Measurements from ENCODE around the gene CNNM2.

Gene CNNM2

GRCh38 chr10:103077491-103078308, 159.6 kb downstream of the CNNM2 start:
- DNase-seq, result no peak

- DNase-seq, result no peak
These were observed 160.2 kb downstream of the CNNM2 start for GRCh38 chr10:103078309-103078615.

- no peak for DNase-seq
These were observed 160.6 kb downstream of the CNNM2 start for GRCh38 chr10:103078676-103079075.

- no peak for DNase-seq
These were observed 161.0 kb downstream of the CNNM2 start for GRCh38 chr10:103079100-103079499.

- no peak for DNase-seq
These were observed 161.9 kb downstream of the CNNM2 start for GRCh38 chr10:103079946-103080345.

- DNase-seq, result no peak
These were observed 162.9 kb downstream of the CNNM2 start for GRCh38 chr10:103080891-103081581.

GRCh38 chr10:103082683-103083082, 164.6 kb downstream of the CNNM2 start:
- DNase-seq, result no peak

GRCh38 chr10:103083266-103083976, 165.3 kb downstream of the CNNM2 start:
- no peak for DNase-seq

GRCh38 chr10:103083977-103084320, 165.9 kb downstream of the CNNM2 start:
- no peak for DNase-seq

GRCh38 chr10:103086261-103086660, 168.2 kb downstream of the CNNM2 start:
- DNase-seq, result no peak

GRCh38 chr10:103086799-103087198, 168.7 kb downstream of the CNNM2 start:
- DNase-seq, result no peak

- DNase-seq, result no peak
These were observed 171.4 kb downstream of the CNNM2 start for GRCh38 chr10:103089493-103089892.

GRCh38 chr10:103090911-103091310, 172.8 kb downstream of the CNNM2 start:
- no peak for DNase-seq

GRCh38 chr10:103095005-103095404, 176.9 kb downstream of the CNNM2 start:
- no peak for DNase-seq

- DNase-seq, result no peak
These were observed 178.0 kb downstream of the CNNM2 start for GRCh38 chr10:103096130-103096529.

- DNase-seq, result no peak
These were observed 180.1 kb downstream of the CNNM2 start for GRCh38 chr10:103098240-103098639.

GRCh38 chr10:103100620-103101019, 182.5 kb downstream of the CNNM2 start:
- DNase-seq, result no peak

GRCh38 chr10:103102195-103102594, 184.1 kb downstream of the CNNM2 start:
- DNase-seq, result no peak

- no peak for DNase-seq
These were observed 185.9 kb downstream of the CNNM2 start for GRCh38 chr10:103103989-103104388.

GRCh38 chr10:103104721-103105120, 186.6 kb downstream of the CNNM2 start:
- DNase-seq, result no peak

GRCh38 chr10:103105462-103105861, 187.4 kb downstream of the CNNM2 start:
- DNase-seq, result no peak

- DNase-seq, result no peak
These were observed 188.4 kb downstream of the CNNM2 start for GRCh38 chr10:103106539-103106938.

- no peak for DNase-seq
These were observed 191.7 kb downstream of the CNNM2 start for GRCh38 chr10:103109821-103110220.

GRCh38 chr10:103110407-103110806, 192.3 kb downstream of the CNNM2 start:
- DNase-seq, result no peak
